Vagina (tissue), 2 donors: ENCODE data around the gene YAF2.

Experiments
- POLR2A ChIP-seq, 2 donors: fragments of 450-650 bp; IDR thresholded peaks; one replicate each; pipeline ENCODE4 v1.6.1; 2017; ENCODE audit warnings: antibody characterized with exemption in 2 of 2, mild to moderate bottlenecking in 2 of 2, moderate library complexity in 2 of 2
- TF ChIP-seq, protein P1 (sequence below), 3 experiments: fragments of 450-650 bp in 2 of 3; fragments of 200-600 bp in 1 of 3; sonication (generic) in 1 of 3; IDR thresholded peaks; one replicate each; pipeline ENCODE4 v1.5.1; 2017 to 2019; ENCODE audit warnings: antibody characterized with exemption in 3 of 3, mild to moderate bottlenecking in 2 of 3, moderate library complexity in 2 of 3

DNA sequence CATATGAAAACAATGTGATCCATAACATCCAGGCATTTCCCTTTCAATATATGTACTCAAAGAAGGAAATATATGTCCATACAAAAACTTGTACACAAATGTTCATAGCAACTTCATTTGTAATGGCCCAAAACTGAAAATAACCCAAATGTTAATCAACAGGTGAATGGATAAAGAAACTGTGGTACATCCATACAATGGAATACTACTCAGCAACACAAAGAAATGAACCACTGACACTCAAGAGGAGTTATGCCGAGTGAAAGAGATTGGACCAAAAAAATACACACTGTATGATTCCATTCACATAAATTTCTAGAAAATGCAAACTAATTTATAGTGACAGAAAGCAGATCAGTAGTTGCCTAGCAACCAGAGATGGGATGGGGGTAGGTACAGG is 63.1 kb downstream of the YAF2 start:
- TF ChIP-seq, protein P1, sequence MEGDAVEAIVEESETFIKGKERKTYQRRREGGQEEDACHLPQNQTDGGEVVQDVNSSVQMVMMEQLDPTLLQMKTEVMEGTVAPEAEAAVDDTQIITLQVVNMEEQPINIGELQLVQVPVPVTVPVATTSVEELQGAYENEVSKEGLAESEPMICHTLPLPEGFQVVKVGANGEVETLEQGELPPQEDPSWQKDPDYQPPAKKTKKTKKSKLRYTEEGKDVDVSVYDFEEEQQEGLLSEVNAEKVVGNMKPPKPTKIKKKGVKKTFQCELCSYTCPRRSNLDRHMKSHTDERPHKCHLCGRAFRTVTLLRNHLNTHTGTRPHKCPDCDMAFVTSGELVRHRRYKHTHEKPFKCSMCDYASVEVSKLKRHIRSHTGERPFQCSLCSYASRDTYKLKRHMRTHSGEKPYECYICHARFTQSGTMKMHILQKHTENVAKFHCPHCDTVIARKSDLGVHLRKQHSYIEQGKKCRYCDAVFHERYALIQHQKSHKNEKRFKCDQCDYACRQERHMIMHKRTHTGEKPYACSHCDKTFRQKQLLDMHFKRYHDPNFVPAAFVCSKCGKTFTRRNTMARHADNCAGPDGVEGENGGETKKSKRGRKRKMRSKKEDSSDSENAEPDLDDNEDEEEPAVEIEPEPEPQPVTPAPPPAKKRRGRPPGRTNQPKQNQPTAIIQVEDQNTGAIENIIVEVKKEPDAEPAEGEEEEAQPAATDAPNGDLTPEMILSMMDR (IDR thresholded peaks at IDR 0.05): no peak
- TF ChIP-seq POLR2A (IDR thresholded peaks at IDR 0.05): no peak
